GM18511 (cell line): ENCODE results near the gene LRRC58.

Experiments used
- ATAC-seq: cut with Tn5 transposase; IDR thresholded peaks from one replicate; pipeline ENCODE4 v1.9.1; 2021; ENCODE audit warnings: mild to moderate bottlenecking, moderate library complexity; ENCODE audit not compliant: unreplicated experiment

Gene LRRC58

DNA sequence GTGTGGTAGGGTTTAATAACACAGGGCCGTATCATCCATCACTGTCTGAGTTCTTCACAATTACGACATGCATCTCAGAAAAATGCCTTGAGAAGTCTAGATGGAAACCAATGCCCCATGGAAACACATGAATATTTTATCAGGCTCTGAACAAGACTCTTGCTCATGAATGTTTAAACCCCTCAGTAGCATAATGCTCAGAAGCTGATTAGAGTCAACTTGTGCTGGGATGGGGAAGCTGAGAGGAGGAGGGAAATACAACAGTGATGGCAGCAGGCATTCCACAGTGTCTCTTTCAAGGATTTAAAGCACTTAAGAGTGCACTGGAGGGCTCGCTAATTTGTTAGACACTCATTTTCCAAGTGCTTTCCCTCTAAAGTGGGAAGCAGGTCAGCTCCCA, 67.9 kb downstream of the LRRC58 start:
- no peak for ATAC-seq

DNA sequence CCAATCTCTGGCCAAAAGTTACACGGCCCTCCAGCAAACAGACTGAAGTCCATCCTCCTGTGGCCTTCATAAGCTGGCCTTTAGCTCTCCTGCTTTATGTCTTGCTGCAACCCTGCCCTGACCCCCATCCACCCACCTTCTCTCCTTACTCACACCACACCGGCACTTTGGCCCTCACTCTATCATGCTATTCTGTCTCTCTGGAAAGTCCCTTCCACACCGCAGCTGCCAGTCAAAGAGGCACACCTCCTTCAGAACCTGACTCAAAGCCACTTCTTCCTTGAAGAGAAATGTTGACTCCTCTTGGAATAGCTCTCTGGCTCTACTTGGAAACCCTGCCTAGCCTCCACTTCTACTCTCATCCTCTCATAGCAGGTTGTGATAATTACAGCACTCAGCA, 68.6 kb downstream of the LRRC58 start:
- ATAC-seq = no peak

DNA sequence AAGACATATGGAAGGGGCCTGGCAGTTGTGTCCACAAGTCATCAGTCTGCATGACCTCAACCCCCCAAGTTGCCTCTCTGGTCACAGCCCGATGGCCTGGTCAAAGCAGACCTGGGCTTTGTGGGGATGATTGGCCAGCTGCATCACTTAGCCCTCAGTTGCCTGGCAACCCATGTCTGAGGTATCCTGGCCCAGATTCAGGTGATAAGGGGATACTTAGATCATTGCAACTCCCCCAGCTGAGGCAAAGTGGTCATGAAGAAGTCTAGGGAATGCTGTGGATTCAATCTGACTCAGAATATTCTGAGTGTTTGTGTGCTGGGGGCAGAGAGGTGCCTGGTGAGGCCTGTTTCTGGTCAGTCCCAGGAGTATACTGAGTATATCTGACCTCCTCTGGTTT, 69.1 kb downstream of the LRRC58 start:
- ATAC-seq = no peak

DNA sequence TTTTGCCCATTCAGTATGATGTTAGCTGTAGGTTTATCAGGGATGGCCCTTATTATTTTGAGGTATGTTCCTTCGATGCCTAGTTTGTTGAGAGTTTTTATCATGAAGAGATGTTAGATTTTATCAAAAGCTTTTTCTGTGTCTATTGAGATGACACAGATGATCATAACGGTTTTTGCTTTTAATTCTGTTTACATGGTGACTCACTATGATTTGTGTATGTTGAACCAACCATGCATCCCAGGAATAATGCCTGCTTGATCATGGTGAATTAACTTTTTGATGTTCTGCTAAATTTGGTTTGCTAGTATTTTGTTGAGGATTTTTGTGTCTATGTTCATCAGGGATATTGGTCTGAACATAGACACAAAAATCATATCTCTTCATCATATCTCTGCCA, 72.4 kb downstream of the LRRC58 start:
- no peak for ATAC-seq

DNA sequence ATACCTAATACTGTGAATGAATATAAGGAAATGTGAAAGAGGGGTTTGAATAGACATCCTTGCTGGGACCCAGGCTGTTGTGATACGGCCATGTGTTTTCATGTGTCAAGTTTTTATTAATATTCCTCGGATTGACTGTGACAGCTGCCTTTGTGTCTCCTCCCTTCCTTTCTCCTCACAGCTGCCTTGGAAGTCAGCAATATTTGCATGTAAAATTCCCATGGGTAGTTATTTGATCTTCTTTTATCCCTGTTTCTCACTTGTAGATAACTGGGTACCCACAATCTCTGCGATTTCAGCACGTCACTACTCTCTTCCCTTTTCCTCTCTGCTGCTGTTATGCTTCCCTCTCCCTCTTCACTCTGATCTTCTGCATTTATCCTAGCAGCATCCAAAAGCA, 73.5 kb downstream of the LRRC58 start:
- ATAC-seq = no peak

DNA sequence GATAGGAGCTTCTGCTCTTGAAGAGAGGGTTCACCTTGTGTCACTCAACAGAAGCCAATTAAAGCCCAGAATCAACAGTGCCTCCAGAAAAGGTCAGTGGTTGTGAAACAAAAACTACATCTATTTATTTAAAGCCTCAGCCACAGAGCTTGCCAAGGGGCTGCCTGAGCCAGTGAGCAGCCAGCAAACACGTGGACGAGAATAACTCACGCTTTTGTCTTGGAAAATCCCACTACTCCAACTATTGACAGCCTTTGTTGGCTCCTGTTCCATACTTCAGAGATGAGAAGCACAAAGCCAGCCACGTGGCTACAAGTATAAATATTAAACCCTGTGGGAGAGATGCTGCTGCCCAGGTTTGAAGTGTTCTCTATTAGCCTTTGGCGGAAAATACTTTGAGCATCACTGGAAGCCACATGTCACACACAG, 74.4 kb downstream of the LRRC58 start:
- ATAC-seq = no peak
